Smooth muscle cell (in vitro differentiated cells): ENCODE results near the gene TMC4. TPM values are rescaled to one million over a fixed set of nuclear protein-coding genes. Genes with fewer than 3 reads are reported as not detected.
"Not testable (repeated sequence)": the region's sequence is repeated elsewhere in the genome, so short reads cannot be mapped to it uniquely, and the experiment has no call there.

Source experiments
- DNase-seq: peaks from one replicate; lab custom pipeline; 2025; ENCODE audit not compliant: unreplicated experiment; lab: John Stamatoyannopoulos, UW
- H2AFZ ChIP-seq: fragments of 200-600 bp; sonication (generic); 2 replicates; pipeline ENCODE4 v1.6.0; 2016; ENCODE audit warnings: antibody characterized with exemption, low read depth, mild to moderate bottlenecking
- H3F3A ChIP-seq: fragments of 200-600 bp; sonication (generic); 2 replicates; pipeline ENCODE4 v1.6.0; 2017; ENCODE audit warnings: antibody characterized with exemption, low read depth
- H3K27ac ChIP-seq: fragments of 200-600 bp; sonication (generic); 2 replicates; pipeline ENCODE4 v1.5.1; 2016; ENCODE audit warnings: low read depth, mild to moderate bottlenecking
- H3K27me3 ChIP-seq: fragments of 200-600 bp; sonication (generic); 2 replicates; pipeline ENCODE4 v1.6.1; 2016; ENCODE audit warnings: low read depth, mild to moderate bottlenecking
- H3K36me3 ChIP-seq: fragments of 200-600 bp; sonication (generic); 2 replicates; pipeline ENCODE4 v1.5.1; 2016; ENCODE audit warnings: low read depth
- H3K4me1 ChIP-seq: fragments of 200-600 bp; sonication (generic); 2 replicates; pipeline ENCODE4 v1.5.1; 2016; ENCODE audit warnings: low read depth
- H3K4me2 ChIP-seq: fragments of 200-600 bp; sonication (generic); 2 replicates; pipeline ENCODE4 v1.6.0; 2016; ENCODE audit warnings: mild to moderate bottlenecking
- H3K4me3 ChIP-seq: fragments of 200-600 bp; sonication (generic); 2 replicates; pipeline ENCODE4 v1.5.1; 2016; ENCODE audit warnings: mild to moderate bottlenecking
- H3K79me2 ChIP-seq: fragments of 200-600 bp; sonication (generic); 2 replicates; pipeline ENCODE4 v1.6.0; 2016; ENCODE audit warnings: low read depth, mild to moderate bottlenecking
- H3K9ac ChIP-seq: fragments of 200-600 bp; sonication (generic); 2 replicates; pipeline ENCODE4 v1.6.0; 2016; ENCODE audit warnings: low read depth
- H3K9me3 ChIP-seq: fragments of 200-600 bp; sonication (generic); replicated peaks from 2 replicates; pipeline ENCODE4 v1.5.1; 2016; ENCODE audit warnings: low read depth
- H4K20me1 ChIP-seq: fragments of 200-600 bp; sonication (generic); 2 replicates; pipeline ENCODE4 v1.6.0; 2016; ENCODE audit warnings: low read depth
- CTCF ChIP-seq: fragments of 200-600 bp; sonication (generic); IDR thresholded peaks from 2 replicates; pipeline ENCODE4 v1.5.1; 2017; ENCODE audit warnings: borderline replicate concordance, mild to moderate bottlenecking, antibody characterized with exemption; ENCODE audit not compliant: insufficient read depth, poor library complexity, severe bottlenecking
- whole genome bisulfite sequencing: methylation state at CpG from one replicate; pipeline ENCODE4 v1.1.7; 2016; ENCODE audit warnings: low lambda C conversion rate; 5-methylcytosine and 5-hydroxymethylcytosine counted together
- polyA plus RNA-seq: library from polyadenylated mRNA; unstranded; fragments of >200 nt; fragmentation: Nextera tagmentation; extraction: Ambion mirVana; gene quantifications from 2 replicates; pipeline ENCODE4 v1.2.1, GENCODE V29; 2016
- total RNA-seq: library from RNA; depleted of rRNA; stranded (reverse); fragments of >200 nt; gene quantifications from 2 replicates; pipeline ENCODE4 v1.2.3, GENCODE V29; 2014

TMC4 gene, protein sequence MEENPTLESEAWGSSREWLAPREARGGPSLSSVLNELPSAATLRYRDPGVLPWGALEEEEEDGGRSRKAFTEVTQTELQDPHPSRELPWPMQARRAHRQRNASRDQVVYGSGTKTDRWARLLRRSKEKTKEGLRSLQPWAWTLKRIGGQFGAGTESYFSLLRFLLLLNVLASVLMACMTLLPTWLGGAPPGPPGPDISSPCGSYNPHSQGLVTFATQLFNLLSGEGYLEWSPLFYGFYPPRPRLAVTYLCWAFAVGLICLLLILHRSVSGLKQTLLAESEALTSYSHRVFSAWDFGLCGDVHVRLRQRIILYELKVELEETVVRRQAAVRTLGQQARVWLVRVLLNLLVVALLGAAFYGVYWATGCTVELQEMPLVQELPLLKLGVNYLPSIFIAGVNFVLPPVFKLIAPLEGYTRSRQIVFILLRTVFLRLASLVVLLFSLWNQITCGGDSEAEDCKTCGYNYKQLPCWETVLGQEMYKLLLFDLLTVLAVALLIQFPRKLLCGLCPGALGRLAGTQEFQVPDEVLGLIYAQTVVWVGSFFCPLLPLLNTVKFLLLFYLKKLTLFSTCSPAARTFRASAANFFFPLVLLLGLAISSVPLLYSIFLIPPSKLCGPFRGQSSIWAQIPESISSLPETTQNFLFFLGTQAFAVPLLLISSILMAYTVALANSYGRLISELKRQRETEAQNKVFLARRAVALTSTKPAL
- 5.9 and 7.3 TPM in 2 replicates for total RNA-seq
- polyA plus RNA-seq: 6.7 and 28.0 TPM in 2 replicates

- Histone ChIP-seq H3K36me3 (no peaks in the 10 kb centered on the region), H3K4me3 (peak within 1 kb of the TSS; percentile 55), H3K27me3 (no peaks in the 10 kb centered on the region), H3K9me3 (no peaks in the 10 kb centered on the region), H3K27ac (no peak within 1 kb of the TSS), H3K79me2 (no peaks in the 10 kb centered on the region), H3K4me2 (peak within 1 kb of the TSS; percentile 76), H4K20me1 (no peaks in the 10 kb centered on the region), H3F3A (no peaks in the 10 kb centered on the region), H3K9ac (no peak within 1 kb of the TSS), H2AFZ (no peak within 1 kb of the TSS), H3K4me1 (no peaks in the 10 kb centered on the region)
- TF ChIP-seq CTCF: peak; percentile 25
- WGBS: 19% methylated on average over 11 of the region's 13 CpGs
- no peak for DNase-seq
Observed at GRCh38 chr19:54172471-54173358, at the start of gene TMC4. TSS of gene TMC4 (minus strand) at chr19:54173160. CDS start at chr19:54173117, 43 bp downstream.

GRCh38 chr19:54221947-54222346 lies 49.0 kb upstream of the TMC4 start:
- H3K4me1 ChIP-seq, H4K20me1 ChIP-seq, H3K27me3 ChIP-seq, H3K4me2 ChIP-seq, DNase-seq, H3K4me3 ChIP-seq, H2AFZ ChIP-seq, H3K9me3 ChIP-seq, H3K36me3 ChIP-seq, H3K27ac ChIP-seq, H3K79me2 ChIP-seq, H3F3A ChIP-seq, H3K9ac ChIP-seq: not testable (repeated sequence)
- 92% methylated on average over 7 of the region's 7 CpGs for WGBS

DNA sequence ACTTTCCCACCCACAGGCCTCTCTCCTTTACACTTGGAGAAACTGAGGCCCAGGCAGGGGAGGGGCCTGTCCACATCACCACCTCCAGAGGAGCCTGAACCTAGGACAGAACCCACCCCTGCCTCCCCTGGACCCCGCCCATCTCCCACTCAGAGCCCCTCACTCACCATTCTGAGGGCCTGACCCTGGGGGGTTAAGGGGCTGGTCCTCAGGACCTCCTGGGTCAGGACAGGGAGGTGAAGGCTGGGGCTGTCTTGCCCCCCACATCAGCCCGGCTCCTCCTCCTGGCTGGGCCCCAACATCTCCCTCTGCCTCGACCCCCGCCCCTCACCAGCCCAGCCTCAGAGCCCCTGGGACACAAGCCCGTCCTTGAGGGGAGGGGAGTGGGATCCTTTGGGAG lies 46.7 kb upstream of the TMC4 start:
- H3K36me3 ChIP-seq, H3F3A ChIP-seq, H3K27ac ChIP-seq, H3K4me1 ChIP-seq, H3K4me2 ChIP-seq, H3K9me3 ChIP-seq, H3K79me2 ChIP-seq, DNase-seq, H3K4me3 ChIP-seq, H2AFZ ChIP-seq, H3K27me3 ChIP-seq, H3K9ac ChIP-seq: not testable (repeated sequence)
- WGBS: 100% methylated on average over 1 of the region's 5 CpGs
- H4K20me1 ChIP-seq: peaks cover 17% of the 10 kb centered on the region

- no peaks in the 10 kb centered on the region for H3K4me1 ChIP-seq
- H3F3A ChIP-seq: no peaks in the 10 kb centered on the region
- no peak overlapping the region for H2AFZ ChIP-seq
- no peak overlapping the region for H3K4me3 ChIP-seq
- no peak for DNase-seq
- WGBS: 96% methylated on average over 27 of the region's 27 CpGs
- no peak overlapping the region for H3K27ac ChIP-seq
- peaks cover 17% of the 10 kb centered on the region for H4K20me1 ChIP-seq
- H3K27me3 ChIP-seq: no peaks in the 10 kb centered on the region
- H3K9ac ChIP-seq: no peak overlapping the region
- H3K4me2 ChIP-seq: no peak overlapping the region
- TF ChIP-seq CTCF: no peak
- H3K9me3 ChIP-seq: no peaks in the 10 kb centered on the region
- no peaks in the 10 kb centered on the region for H3K79me2 ChIP-seq
- no peaks in the 10 kb centered on the region for H3K36me3 ChIP-seq
Observed at GRCh38 chr19:54218960-54219661, 46.2 kb upstream of the TMC4 start.
